GM12891 (cell line): ENCODE measurements around the gene ZNF688.

Source experiments
- POLR2A ChIP-seq: IDR thresholded peaks from 2 replicates; pipeline ENCODE4 v1.6.1; 2011; ENCODE audit warnings: low read depth, low read length, control low read depth
- POLR2AphosphoS5 ChIP-seq: IDR thresholded peaks from 2 replicates; pipeline ENCODE4 v1.6.1; 2011; ENCODE audit warnings: low read depth, low read length, control low read depth
- SPI1 ChIP-seq: IDR thresholded peaks from 2 replicates; pipeline ENCODE4 v1.6.1; 2011; ENCODE audit warnings: low read depth, low read length, control low read depth

DNA sequence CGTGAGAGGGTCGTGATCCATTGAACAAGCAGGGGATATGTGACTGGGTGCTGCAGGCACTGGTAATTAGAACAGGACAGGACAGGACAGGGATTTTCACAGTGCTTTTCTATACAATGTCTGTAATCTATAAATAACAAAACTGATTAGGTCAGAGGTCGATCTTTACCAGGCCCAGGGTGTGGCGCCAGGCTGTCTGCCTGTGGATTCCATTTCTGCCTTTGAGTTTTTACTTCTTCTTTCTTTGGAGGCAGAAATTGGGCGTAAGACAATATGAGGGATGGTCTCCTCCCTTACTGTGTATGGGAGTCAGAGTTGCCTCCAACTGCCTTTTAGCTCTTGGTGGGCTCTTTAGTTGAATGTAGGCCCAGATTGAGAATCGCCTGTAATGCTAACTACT lies 11.8 kb downstream of the ZNF688 start:
- TF ChIP-seq POLR2A (no peak), POLR2AphosphoS5 (no peak), SPI1 (no peak)
